Activated gamma-delta T cell (primary cell): ENCODE measurements around the gene ERC2.

ENCODE experiments used
- DNase-seq: peaks from one replicate; lab custom pipeline; 2025; lab: John Stamatoyannopoulos, UW

ERC2 gene

DNA sequence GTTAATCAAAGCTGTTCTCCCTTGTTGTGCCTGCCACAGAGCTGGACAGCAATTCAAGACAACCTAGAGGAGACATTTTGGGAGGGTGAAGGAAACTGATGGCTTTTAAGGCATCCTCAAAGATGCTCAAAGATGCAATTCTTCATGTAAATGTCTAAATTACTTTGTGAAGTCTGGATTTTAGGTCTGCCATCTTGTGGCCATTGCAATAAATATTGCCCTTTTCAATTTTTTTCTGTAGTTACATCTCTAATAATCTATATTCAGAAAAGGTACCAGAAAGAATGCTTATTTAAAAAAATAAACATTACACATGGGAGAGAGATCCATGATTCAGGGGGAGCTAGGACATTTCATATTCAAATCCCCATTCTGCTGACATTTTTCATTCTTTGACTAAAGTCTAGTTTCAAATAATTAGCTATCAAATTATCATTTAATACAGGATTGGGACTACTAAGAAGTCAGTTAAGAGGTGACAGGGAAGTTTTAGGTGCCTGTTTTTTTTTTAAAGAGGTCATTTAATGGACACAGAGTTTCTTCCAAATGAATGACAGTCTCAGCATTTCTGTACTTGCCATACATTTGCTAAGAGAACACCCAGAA, 721.4 kb downstream of the ERC2 start:
- DNase-seq = no peak

DNA sequence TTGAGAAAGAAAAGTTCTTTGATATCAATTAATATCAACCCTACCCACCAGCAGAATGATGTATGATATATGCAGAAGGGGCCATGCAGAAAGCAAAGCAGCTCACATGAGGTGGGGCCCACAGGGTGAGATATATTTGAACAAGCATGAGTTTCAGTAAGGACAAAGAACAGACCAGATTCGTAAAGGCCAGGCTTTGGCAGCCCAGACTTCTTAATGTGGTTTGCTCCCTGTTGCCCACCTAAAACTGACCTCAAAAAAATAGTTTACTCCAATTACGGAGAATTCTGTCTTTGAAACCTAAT, 725.5 kb downstream of the ERC2 start:
- DNase-seq = no peak

DNA sequence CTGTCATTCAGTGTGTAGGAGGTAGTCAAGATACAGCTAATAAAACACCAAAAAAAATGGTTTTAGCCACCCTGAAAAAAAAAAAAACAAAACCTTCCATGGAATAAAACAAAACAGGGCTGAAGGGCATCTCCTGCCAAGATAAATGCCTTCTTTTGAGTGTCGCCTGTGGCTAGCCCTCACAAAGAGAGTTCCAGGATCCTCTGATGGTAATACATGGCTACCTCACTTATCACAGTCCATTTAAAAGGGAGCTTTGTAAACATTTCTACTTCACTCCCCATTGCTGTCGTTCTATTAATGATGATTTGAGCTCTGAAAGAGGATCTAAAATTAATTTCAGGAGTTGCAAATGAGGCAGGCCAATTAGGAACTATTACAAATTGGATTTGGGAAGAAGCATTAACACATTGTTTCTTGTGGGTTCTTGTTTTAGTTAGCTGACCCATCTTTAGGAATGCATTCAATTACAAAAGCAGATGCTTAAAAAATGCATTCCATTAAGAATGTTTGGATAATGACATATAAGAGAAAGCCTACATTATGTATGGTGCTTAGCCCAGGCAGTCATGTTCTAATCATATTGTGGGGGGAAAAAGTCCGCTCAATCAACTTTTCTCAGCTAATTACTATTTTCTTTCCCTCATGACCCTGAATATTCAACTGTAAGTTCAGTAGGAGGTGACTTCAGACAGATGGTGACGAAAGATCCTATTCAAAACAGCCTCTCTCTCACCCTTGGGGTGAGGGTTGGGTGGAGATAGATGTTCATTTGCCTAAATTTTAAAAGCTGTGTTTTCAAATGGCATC, 726.0 kb downstream of the ERC2 start:
- DNase-seq = no peak

DNA sequence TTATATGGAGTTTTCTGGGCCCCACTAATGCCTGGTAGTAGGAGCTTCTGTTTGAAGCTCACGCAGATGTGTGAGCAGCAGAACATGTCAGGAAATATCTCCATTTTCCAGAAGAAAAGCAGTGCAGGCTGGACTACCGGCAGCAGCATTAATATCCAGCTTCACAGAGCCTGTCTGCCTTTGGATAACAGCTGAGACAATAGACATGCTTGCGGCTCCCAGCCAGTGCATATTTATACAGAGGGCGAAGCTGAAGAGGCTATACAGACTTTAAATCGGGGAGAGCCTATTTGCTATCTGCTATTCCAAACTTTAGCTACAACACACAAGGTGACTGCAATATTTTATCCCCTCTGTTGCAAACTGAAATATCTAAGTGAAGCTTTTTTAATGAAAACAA, 731.1 kb downstream of the ERC2 start:
- no peak for DNase-seq

DNA sequence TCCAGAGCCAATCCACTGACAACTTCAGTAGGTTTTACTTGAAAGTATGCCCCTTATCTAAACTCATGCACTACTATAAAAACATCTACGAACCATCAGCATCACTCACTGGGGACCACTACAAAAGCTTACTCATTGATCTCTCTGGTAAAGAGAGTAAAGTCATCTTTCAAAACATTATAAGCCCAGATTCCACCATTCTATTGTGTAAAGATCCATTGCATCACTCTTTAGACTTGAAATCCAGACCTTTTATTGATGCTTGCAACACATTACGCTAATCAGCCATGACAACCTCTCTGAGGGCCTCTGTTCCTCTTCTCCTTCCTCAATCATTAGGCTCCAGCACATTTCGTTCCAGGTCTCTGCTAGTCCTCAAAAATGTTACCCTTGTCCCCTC, 732.3 kb downstream of the ERC2 start:
- DNase-seq = no peak

DNA sequence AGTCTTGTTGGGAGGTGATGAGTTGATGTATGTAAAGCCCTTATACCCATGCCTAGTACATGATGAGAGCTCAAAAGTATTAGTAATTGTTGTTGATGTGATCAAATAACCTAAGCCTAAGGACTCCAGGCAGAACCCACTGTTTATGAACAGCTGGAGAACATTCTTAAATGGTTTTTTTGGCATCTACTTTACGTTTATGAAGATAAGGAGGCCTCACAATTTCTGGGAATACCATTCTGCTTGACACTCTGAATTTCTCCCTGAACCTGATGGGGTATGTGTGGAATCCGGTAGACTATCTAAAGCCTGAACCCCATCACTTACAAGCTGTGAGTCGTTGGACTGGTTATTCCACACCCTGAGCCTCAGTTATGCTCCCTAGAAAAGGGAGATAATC, 736.5 kb downstream of the ERC2 start:
- no peak for DNase-seq

DNA sequence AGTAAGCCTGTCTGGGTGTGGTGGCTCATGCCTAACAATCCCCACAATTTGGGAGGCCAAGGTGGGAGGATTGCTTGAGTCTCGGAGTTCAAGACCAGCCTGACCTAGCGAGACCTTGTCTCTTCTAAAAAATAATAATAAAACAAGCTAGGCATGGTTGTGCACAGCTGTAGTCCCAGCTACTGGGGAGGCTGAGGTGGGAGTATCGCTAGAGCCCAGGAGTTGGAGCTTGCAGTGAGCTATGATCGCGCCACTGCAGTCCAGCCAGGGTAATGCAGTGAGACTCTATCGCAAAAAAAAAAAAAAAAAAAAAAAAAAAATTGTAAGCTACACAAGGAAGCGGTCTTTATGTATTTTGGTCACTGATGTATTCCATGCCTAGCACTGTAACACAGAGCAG, 738.7 kb downstream of the ERC2 start:
- no peak for DNase-seq

DNA sequence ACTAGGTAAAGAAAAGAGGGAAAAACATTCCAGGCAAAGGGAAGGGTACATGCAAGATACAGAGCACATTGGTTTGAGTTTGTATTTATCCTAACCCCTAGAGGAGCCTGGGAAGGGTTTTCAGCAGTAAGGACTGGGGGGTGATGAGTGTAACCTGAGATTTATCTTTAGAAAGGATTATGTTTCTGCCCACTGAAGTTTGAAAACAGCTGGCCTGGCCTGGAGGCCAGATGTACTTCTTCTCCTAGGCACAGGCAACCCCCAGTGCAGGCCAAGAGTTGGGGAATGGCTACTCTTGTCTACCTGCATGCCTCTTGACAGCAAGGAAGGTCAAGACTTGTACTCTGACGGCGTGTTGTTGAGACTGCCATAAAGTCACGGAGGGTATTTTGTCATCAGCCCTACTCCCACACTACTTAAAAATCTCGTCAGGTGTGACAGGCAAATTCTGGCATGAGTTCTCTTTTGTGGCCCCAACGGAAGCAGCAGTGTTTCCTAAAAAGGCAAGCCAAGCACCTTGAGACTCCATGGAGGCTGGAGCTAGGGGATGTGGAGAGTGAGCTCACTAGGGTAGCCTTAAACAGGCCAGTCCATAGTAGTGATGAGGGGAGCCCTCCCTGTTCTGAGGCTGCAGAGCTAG, 739.7 kb downstream of the ERC2 start:
- no peak for DNase-seq

DNA sequence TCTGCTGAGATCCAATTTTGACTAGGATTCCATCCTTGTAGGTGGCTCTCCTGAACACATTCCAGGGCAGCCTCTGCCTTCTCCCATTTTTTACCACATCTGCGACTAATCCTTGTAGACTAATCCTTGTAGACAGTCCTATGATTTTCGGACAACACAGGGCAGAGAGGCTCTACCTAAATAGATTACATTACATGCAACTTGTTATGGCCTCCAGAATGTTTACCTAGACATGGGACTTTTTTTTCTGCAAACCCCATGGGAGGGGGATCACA, 741.8 kb downstream of the ERC2 start:
- DNase-seq = no peak

DNA sequence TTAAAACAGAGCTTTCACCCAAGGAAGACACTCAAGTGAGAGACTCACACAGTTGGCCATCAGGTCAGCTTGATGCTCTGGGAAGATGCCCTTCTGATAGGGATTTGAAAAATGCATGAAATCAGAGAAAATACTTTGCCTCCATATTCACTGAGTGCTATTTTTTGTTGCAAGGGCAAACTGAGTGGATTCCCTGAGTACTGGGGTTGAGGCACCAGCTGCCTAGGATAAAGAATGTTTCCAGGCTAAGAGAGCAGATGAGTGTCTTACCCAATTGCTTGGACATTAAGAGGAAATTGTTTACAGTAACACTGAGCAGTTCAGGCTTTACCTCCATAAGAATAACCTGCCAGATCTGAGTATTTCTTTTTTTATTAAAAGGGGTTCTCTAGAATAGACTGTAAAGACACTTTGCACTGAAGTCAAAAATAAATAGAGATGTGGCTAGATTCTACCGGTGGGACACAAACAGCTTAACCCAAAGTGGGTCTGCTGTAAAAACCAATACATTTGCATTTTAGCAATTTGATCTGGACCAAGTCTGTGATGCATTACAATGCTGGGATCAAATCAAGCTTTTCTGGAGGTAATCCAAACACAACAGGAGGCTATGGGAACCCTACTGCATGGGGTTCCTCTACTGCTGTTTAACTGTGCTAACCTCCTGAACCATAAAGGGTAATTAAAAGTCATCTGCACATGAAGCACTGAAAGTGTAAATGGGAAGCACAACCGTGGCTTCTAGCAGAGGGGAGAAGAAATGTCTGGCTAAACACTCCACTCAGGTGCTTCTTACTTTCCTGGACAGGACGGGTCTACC, 742.4 kb downstream of the ERC2 start:
- DNase-seq = no peak

DNA sequence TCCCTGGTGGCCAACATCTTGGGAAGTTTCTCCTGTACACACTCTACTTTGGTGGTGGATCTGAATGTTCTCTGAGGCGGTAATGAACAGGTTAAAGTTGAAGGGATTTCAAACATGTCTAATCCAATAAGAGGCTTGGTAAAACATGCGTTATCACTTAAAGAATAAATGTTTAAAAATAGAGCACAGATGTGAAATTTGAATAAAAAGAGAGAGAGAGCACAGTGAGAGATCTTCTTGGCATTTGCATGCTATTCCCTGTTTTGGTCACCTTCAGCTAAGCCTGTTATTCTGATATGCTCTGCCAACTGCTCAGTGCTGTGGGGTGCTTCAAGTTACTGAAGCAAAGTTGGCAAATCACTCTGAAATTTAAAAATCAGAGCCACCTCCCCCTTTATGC, 743.4 kb downstream of the ERC2 start:
- DNase-seq = no peak

DNA sequence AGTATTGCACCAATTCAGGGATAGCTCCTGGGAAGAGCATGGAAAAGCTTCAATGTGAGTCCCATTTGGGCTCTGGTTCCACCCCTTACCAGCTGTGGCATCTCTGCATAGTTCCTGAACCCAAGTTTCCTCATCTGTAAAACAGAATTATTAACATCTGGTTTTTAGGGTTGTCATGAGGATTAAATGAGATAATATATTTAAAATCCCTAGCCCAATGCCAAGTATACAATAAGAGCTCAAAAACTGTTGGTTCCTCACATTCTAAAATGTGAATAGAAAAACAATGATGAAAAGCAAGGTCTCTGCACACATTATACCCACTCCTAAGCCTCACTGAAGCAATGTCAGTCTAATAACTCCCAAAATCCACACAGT, 743.9 kb downstream of the ERC2 start:
- no peak for DNase-seq

DNA sequence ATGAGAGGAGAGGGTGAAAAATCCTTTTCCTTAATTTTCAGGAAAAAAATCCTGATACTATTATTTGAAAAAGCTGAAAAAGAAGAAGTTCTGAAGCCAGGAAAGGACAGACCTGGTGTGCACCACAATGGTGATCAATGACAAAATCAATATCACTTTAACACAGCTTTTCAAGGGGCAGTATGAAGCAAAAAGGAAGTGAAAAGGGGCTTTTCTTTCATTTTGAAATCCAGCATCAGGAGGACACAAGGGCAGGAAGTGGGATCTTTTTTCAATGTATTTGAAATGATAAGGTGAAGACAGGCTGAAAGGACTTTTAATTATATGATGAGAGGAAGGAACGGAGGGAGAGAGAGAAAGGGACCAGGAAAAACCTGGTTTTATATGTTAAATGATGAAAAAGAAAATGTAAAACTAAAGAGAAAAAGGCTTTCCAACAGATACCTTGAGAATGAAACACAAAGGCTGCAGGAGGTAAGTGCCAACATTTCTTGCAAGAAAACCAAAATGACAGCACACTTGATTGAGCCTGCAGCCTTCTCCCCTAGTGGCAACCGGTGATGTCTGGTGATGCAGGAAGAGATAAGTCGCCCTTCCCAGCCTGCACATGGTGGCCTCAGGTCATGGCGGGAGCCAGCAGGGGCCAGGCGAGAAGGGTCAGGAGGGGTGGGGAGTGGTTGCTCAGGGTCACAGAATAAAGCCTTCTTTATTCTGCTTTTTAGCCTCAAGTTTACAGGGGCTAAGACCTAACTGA, 744.4 kb downstream of the ERC2 start:
- DNase-seq = no peak

DNA sequence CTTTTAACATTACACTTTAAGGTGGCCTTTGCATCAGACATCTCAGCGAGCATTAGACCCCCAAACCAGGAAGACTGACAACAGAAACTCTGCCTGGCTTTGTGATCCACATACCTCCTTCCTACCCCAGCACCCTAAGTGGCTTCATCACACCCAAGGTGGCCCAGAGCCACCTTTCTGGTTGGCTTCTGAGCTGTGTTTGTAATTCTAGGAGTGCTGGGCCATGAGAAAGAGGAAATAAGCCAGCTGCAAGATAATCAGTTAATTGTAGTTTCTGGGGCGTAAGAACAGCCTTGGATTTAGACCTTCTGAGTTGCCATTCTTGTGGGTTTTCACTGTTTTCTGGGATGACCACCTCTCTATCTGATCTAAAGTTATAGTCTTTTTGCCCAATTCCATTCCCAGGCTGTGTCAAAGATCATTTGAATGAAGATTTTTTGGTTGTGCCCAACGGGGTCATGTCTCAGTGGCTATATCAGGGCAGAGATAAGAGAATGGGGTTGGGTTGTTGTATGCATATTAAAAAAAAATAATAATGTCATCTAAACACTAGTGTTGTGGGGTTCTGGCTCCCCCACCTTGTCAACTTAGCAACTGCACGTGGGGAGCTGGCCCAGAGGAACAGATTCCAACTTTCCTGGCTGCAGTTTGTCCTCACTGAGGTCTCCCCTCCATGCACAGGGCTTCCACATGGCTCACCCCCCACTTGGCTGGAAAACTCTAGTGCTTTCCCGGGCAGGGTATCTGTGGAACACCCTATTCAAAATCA, 746.4 kb downstream of the ERC2 start:
- DNase-seq = no peak

DNA sequence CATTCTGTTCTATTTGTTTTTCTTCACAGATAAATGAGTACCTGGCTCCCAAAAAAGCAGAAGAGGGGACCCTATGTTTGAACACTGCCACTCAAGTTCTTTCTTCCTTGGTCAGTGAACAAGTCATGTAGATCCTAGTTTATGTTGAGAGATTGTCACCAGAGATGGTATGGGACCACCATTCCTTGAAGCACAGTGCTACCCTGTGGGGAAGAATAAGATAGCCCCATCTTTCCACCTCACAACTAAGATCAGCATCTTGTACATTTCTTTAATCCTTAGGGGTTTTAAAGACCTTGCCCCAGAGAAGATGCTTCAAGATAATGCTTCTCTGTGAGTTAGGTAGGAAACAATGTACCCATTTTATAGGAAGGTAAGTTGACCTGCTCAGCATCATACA, 747.7 kb downstream of the ERC2 start:
- DNase-seq = no peak

DNA sequence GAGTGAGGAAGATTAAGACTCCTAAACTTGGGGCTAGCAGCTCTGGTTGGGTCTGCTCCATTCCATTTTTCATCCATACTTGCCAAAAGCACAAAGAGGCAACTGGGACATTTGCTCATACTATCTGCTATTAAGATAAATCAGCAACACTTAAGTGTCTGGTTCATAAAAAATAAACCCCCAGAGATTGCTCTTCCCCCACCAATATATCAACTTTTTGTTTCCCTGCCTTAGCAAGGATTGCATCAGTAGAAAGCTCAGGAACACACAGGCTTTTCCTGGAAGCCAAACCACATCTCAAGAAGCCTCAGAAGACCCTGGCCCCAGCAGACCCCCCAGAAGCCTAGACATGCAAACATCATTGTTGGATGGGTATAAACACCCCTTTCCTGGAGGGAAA, 748.8 kb downstream of the ERC2 start:
- DNase-seq = no peak

DNA sequence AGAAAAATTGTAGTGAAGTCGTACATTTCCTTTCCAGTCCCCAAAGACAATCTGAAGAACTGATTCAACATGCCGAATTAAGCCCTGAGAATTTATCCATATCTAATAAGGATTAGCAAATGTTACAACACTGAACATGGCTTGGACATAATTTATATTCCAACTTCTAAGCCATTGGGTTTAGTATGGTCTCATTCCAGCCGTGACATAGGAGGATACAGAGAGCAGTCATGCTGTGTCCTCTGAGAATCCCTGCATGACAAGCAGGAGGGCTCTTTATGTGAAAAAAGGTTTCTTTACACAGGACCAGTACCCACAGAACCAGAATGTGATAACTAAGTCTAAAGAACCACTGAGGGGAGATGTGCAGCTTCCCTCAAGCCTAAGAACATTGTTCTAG, 749.3 kb downstream of the ERC2 start:
- DNase-seq = no peak

DNA sequence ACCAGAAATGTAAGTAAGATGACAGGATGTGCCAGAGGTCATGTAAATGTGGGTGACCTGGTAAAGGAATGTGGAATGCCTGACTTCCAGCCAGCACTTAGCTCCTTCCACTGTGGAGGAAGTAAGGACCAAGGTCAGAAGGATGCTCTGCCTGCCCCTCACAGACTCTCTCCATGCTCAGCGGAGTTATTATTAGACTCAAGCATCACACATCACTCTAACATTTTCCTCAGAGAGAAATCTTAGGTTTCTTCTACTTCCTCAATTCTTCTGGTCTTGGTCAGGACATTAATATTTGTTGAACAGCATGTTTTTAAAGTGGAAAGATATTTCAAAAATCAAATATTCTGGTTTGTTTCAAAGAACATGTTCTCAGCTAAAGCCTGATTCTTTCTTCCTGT, 749.7 kb downstream of the ERC2 start:
- no peak for DNase-seq

DNA sequence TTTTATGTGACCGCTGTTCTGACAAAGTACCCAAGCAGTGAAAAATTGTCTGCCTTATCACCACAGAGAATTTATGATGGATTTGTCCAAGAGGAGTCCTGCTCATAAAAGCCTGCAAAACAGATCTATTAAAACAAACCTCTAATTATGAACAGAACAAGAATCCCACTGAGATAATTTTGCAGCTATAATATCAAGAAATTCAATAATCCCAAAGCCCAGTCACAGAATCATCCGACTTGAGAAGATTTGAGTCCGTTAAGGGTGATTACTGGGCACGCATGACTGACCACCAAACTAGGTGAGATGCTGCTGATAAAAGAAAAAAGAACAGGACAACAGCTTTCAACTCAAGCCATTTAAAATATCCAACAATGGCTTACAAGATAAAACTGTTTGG, 750.2 kb downstream of the ERC2 start:
- no peak for DNase-seq

DNA sequence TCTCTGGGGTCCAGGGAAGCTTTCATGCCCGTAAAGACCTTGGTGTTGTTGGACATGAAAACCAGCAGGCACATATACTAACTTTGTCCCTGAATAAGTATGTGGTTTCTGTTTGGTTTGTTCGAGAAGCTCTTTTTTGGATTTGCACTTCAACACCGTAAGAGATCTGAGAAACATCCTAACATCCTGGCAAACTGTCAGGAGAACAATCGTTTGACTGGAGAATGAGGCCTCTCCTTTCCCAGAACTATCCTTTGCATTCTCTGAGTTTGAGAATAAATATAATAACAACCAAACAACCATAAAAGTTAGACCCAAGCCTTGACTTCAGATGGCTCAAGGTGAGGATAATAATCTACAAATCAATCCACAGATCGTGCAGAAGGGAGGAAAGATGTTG, 750.8 kb downstream of the ERC2 start:
- no peak for DNase-seq

DNA sequence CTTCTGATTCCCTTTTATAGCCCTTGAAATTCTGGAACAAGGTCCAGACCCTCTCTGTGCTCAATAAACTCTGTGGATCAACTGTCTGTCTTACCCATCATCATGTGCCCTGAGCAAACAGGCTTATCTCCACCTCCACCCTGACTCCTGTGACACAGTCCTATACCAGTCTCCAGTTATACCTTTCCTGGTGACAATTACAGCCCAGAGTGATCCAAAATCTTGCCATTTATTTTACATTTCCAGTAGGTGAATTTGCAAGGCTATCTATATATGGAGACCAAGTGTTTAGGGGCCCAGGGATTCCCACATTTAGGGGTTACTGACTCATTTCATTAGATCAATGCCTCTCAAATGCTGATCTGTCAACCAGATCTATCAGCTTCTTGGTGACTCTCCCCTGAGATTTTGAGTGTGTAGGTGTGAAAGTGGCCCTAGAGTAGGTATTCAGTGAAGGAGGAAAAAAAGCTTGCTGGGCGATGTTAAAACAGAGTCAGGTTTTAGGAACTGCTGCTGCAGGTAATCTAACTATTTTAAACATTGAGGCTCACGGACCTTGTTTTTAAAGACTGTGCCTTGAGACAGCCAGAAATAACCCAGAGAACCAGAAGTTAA, 751.5 kb downstream of the ERC2 start:
- no peak for DNase-seq
